ENCODE data around the gene CACNA1H. TPM values are rescaled to one million over a fixed set of nuclear protein-coding genes. Genes with fewer than 3 reads are reported as not detected.

CACNA1H gene
- total RNA-seq, 1 donor from 2014 or later = 73.2 TPM

DNA sequence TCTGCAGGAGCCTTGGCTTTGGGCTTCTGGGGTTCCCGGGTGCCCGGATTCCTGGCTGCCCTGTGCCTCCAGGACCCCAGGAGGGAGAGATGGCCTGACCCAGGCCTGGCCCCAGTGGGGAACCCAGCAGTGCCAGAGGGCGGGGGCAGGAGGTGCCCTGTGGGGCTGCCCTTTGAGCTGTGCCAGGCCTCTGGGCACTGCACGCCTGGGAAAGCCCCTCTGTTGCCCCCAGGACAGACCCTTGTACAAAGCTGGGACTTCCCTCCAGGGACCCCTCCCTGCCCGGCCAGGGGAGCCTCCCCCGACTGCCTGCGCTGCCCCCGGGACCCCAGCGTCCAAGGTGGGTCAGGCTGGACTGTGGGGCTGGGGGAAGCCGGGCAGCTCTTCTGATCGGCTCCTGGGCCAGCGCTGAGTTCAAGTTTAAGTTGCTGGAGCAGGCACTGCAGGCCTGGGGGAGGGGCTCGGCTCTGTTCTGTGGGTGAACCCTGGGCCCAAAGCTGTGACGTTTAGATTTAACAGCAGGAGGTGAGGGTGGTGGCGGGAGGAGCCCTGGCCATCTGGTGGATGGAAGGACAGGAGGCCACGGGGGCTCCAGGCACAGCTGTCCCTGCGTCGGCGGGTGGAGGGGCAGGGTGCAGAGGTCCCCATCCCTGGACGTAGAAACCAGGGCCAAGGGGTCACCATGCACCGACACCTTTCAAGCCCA lies 29.2 kb upstream of the CACNA1H start:
- Mint-ChIP-seq H3K4me3 (ENCODE audit: unreplicated experiment) (no peak overlapping the region), H3K27ac (ENCODE audit: unreplicated experiment) (no peak overlapping the region), H3K9me3 (ENCODE audit: low read depth) (no peaks in the 10 kb centered on the region), H3K27me3 (ENCODE audit: low read depth) (peaks cover 2% of the 10 kb centered on the region), H3K36me3 (ENCODE audit: low read depth) (no peaks in the 10 kb centered on the region), H3K4me1 (ENCODE audit: low read depth) (no peaks in the 10 kb centered on the region)
- TF ChIP-seq, protein P1, sequence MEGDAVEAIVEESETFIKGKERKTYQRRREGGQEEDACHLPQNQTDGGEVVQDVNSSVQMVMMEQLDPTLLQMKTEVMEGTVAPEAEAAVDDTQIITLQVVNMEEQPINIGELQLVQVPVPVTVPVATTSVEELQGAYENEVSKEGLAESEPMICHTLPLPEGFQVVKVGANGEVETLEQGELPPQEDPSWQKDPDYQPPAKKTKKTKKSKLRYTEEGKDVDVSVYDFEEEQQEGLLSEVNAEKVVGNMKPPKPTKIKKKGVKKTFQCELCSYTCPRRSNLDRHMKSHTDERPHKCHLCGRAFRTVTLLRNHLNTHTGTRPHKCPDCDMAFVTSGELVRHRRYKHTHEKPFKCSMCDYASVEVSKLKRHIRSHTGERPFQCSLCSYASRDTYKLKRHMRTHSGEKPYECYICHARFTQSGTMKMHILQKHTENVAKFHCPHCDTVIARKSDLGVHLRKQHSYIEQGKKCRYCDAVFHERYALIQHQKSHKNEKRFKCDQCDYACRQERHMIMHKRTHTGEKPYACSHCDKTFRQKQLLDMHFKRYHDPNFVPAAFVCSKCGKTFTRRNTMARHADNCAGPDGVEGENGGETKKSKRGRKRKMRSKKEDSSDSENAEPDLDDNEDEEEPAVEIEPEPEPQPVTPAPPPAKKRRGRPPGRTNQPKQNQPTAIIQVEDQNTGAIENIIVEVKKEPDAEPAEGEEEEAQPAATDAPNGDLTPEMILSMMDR (IDR thresholded peaks at IDR 0.05) = no peak
- DNase-seq (ENCODE audit: low spot score) = no peak

DNA sequence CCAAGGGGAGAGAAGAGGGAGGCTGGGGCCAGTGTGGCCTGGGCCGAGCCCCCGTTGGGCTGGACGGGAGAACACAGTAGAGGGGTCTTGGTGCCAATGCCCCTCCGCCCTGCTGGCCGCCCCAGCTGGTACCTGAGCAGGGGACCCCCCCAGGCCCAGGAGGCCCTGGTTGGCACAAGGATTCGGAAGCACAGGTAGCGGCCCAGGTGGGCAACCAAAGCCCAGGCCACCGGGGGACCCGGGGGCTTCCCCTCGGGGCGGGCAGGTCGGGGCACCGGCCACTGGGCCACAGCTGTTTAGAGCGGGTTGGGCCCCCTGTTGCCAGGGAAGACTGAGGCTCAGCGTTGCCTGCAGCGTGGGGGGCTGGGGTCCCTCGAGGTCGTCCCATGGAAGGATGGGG lies 28.6 kb upstream of the CACNA1H start:
- peaks cover 2% of the 10 kb centered on the region for H3K27me3 Mint-ChIP-seq (ENCODE audit: low read depth)
- H3K4me1 Mint-ChIP-seq (ENCODE audit: low read depth) = no peaks in the 10 kb centered on the region
- no peak overlapping the region for H3K27ac Mint-ChIP-seq (ENCODE audit: unreplicated experiment)
- TF ChIP-seq, protein P1 (IDR thresholded peaks at IDR 0.05) = no peak
- H3K36me3 Mint-ChIP-seq (ENCODE audit: low read depth) = no peaks in the 10 kb centered on the region
- H3K9me3 Mint-ChIP-seq (ENCODE audit: low read depth) = no peaks in the 10 kb centered on the region
- no peak overlapping the region for H3K4me3 Mint-ChIP-seq (ENCODE audit: unreplicated experiment)
- no peak for DNase-seq (ENCODE audit: low spot score)

DNA sequence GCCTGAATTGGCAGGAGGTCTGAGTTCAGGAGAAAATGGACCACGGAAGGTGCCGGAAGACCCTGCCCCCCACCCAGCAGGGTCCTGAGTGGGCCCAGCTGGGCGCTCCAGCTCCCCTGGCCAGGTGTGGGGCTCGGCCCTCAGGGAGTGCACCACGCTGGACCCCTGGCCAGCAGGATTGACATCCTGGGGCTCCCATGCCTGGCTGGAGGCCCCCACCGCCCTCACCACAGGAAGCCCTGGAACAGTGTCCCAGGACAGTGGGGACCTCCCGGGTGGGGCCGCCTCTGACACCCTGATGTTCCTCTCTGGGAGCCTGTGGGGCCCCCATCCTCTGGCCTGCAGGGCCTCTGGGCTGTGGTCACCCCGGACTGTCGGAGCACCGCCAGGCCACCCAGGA lies 28.1 kb upstream of the CACNA1H start:
- Mint-ChIP-seq H3K4me3 (ENCODE audit: unreplicated experiment) (no peak overlapping the region), H3K9me3 (ENCODE audit: low read depth) (no peaks in the 10 kb centered on the region), H3K27ac (ENCODE audit: unreplicated experiment) (no peak overlapping the region), H3K36me3 (ENCODE audit: low read depth) (no peaks in the 10 kb centered on the region), H3K4me1 (ENCODE audit: low read depth) (no peaks in the 10 kb centered on the region), H3K27me3 (ENCODE audit: low read depth) (peaks cover 2% of the 10 kb centered on the region)
- DNase-seq (ENCODE audit: low spot score) = no peak
- TF ChIP-seq, protein P1 (IDR thresholded peaks at IDR 0.05) = no peak

DNA sequence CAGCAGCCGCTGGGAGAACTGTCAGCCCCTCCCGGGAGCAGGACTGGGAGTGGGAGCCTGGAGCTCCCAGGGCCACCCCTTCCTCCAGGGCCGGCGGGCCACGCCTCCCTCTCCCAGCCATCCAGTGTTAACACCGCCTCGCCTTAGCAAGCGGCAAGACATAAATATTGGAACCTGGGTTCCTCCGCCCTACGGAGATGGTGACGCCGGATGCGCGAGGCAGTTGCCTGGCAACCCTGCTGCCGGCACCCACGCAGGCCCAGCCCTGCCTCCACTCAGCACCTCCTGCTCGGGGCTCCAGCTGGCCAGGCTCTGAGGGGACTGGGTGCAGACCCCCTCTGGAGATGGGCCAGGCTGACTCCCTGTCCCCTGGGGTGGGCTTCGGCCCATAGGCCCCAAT lies 27.4 kb upstream of the CACNA1H start:
- Mint-ChIP-seq H3K4me1 (ENCODE audit: low read depth) (no peaks in the 10 kb centered on the region), H3K4me3 (ENCODE audit: unreplicated experiment) (no peak overlapping the region), H3K27ac (ENCODE audit: unreplicated experiment) (no peak overlapping the region), H3K27me3 (ENCODE audit: low read depth) (peaks cover 2% of the 10 kb centered on the region), H3K9me3 (ENCODE audit: low read depth) (no peaks in the 10 kb centered on the region), H3K36me3 (ENCODE audit: low read depth) (no peaks in the 10 kb centered on the region)
- TF ChIP-seq, protein P1 (IDR thresholded peaks at IDR 0.05) = no peak
- DNase-seq (ENCODE audit: low spot score) = no peak

DNA sequence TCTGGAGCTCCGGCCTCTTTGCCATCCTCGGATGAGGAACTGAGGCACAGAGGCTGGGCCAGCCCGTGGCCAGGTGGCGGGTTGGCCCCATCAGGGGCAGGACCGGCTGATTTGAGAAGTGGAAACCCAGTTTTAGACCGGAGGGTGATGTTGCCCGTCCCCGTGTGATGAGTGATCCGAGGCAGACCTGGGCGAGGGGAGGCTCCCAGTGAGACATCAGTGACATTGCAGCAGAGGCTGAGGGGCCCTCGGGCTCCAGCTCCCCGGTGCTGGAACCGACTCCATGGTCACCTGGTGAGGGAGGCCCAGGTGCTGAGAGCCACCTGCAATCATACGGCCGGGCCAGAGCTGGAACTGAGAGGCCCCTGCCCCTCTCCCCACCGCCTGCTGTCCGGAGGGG lies 26.9 kb upstream of the CACNA1H start:
- Mint-ChIP-seq H3K27ac (ENCODE audit: unreplicated experiment) (no peak overlapping the region), H3K27me3 (ENCODE audit: low read depth) (peaks cover 2% of the 10 kb centered on the region), H3K4me3 (ENCODE audit: unreplicated experiment) (no peak overlapping the region), H3K36me3 (ENCODE audit: low read depth) (no peaks in the 10 kb centered on the region), H3K4me1 (ENCODE audit: low read depth) (no peaks in the 10 kb centered on the region), H3K9me3 (ENCODE audit: low read depth) (no peaks in the 10 kb centered on the region)
- TF ChIP-seq, protein P1 (IDR thresholded peaks at IDR 0.05) = no peak
- DNase-seq (ENCODE audit: low spot score) = no peak

Data from chondrocyte (in vitro differentiated cells).